Type B pancreatic cell (in vitro differentiated cells): ENCODE measurements around the gene HOXC11. TPM values are rescaled to one million over a fixed set of nuclear protein-coding genes. Genes with fewer than 3 reads are reported as not detected.

ENCODE experiments used
- DNase-seq: peaks from one replicate; pipeline ENCODE4 v3.0.0; 2021; ENCODE audit warnings: mixed read lengths; ENCODE audit not compliant: unreplicated experiment; ENCODE audit errors: extremely low spot score
- H3K27ac Mint-ChIP-seq: 2 replicates; pipeline ENCODE4 v1.8.0; 2021; ENCODE audit warnings: mild to moderate bottlenecking, mixed read lengths
- H3K27me3 Mint-ChIP-seq: 2 replicates; pipeline ENCODE4 v1.8.0; 2021; ENCODE audit warnings: mixed read lengths
- H3K36me3 Mint-ChIP-seq: 2 replicates; pipeline ENCODE4 v1.8.0; 2021; ENCODE audit warnings: mixed read lengths
- H3K4me1 Mint-ChIP-seq: one replicate; pipeline ENCODE4 v1.8.0; 2021; ENCODE audit warnings: mixed read lengths; ENCODE audit not compliant: unreplicated experiment
- H3K4me3 Mint-ChIP-seq: 2 replicates; pipeline ENCODE4 v1.8.0; 2021; ENCODE audit warnings: mild to moderate bottlenecking, mixed read lengths
- H3K9me3 Mint-ChIP-seq: 2 replicates; pipeline ENCODE4 v1.8.0; 2021; ENCODE audit warnings: mixed read lengths
- CTCF ChIP-seq: fragments of 200-600 bp; sonication (generic); conservative IDR thresholded peaks from 2 replicates; pipeline ENCODE4 v1.5.0; 2021; ENCODE audit warnings: antibody characterized with exemption, mild to moderate bottlenecking
- total RNA-seq: library from RNA; stranded (reverse); gene quantifications from 2 replicates; pipeline ENCODE4 v1.2.1, GENCODE V29; 2021; ENCODE audit warnings: low replicate concordance

The HOXC11 gene
- total RNA-seq, 1 donor from 2014 or later: 0.12 TPM

DNA sequence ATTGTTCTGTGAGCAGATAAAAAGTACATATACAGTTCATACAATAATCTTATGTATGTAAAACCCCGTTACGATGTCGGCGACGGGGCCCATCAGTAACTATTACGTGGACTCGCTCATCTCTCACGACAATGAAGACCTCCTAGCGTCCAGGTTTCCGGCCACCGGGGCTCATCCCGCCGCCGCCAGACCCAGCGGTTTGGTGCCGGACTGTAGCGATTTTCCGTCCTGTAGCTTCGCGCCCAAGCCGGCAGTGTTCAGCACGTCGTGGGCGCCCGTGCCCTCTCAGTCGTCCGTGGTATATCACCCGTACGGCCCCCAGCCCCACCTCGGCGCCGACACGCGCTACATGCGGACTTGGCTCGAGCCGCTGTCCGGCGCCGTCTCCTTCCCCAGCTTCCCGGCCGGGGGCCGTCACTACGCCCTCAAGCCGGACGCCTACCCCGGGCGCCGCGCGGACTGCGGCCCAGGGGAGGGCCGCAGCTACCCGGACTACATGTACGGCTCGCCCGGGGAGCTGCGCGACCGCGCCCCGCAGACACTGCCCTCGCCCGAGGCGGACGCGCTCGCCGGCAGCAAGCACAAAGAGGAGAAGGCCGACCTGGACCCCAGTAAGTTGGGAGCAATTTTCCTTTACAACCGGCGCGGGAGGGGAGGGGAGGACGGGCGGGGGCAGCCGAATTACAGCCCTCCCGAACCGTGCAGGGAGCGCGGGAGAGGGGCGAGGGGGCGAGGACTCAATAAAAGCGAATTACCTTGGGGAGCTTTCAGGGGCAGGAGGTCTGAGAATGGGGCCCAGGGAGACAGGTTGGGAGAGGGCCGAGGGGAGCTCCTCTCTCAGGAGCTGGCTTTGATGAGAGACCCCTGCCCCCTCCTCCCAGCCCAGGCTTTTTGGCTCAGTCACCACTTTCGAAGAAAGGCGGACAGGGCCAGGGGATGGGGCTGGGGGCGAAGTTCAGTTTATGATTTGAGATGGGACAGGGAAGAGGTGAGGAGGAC is 27.5 kb downstream of the HOXC11 start, which contains the start of gene HOXC9:
Gene HOXC9 (plus strand): TSS at position 46 of the 999 bp plus-strand sequence. CDS start 28 bp downstream, at position 74.
- Mint-ChIP-seq H3K4me3 (peak within 1 kb of the TSS; percentile 85), H3K27me3 (peaks cover 100% of the 10 kb centered on the region), H3K4me1 (peaks cover 9% of the 10 kb centered on the region), H3K36me3 (no peaks in the 10 kb centered on the region), H3K9me3 (no peaks in the 10 kb centered on the region), H3K27ac (peak within 1 kb of the TSS; percentile 41)
- TF ChIP-seq CTCF: no peak
- no peak for DNase-seq

GRCh38 chr12:54001283-54002187 is 28.6 kb downstream of the HOXC11 start:
- Mint-ChIP-seq H3K36me3 (no peaks in the 10 kb centered on the region), H3K27me3 (peaks cover 100% of the 10 kb centered on the region), H3K27ac (no peak overlapping the region), H3K4me1 (peaks cover 19% of the 10 kb centered on the region), H3K9me3 (no peaks in the 10 kb centered on the region), H3K4me3 (no peak overlapping the region)
- no peak for TF ChIP-seq CTCF
- DNase-seq: no peak

- Mint-ChIP-seq H3K27ac (no peak overlapping the region), H3K4me1 (peaks cover 19% of the 10 kb centered on the region), H3K36me3 (no peaks in the 10 kb centered on the region), H3K9me3 (no peaks in the 10 kb centered on the region), H3K4me3 (no peak overlapping the region), H3K27me3 (peaks cover 100% of the 10 kb centered on the region)
- no peak for TF ChIP-seq CTCF
- no peak for DNase-seq
These were observed 29.5 kb downstream of the HOXC11 start for GRCh38 chr12:54002278-54002914.

- H3K27ac Mint-ChIP-seq: no peak overlapping the region
- no peak for TF ChIP-seq CTCF
- no peak overlapping the region for H3K4me3 Mint-ChIP-seq
- H3K4me1 Mint-ChIP-seq: peaks cover 19% of the 10 kb centered on the region
- H3K9me3 Mint-ChIP-seq: no peaks in the 10 kb centered on the region
- no peaks in the 10 kb centered on the region for H3K36me3 Mint-ChIP-seq
- DNase-seq: no peak
- H3K27me3 Mint-ChIP-seq: peaks cover 100% of the 10 kb centered on the region
These were observed 30.0 kb downstream of the HOXC11 start for GRCh38 chr12:54002915-54003389.

DNA sequence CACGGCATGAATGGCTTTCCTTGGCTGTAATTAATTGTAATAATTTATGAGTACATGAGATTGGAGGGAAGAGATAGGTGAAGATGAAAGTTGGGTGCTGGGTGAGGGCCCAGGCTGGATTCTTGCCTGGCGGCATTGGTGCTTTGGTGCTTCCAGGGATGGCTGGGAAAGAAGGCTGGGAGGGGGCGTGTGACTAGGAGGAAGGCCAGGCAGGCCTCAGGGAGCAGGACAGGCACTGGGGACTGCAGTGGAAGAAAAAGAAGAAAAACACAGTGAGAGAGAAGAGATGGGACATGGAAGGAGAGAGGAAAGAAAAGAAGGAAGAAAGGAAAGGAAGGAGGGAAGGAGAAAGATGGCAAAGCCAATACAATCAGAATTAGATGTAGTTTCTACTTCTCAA is 30.7 kb downstream of the HOXC11 start:
- no peak for DNase-seq
- TF ChIP-seq CTCF: no peak
- Mint-ChIP-seq H3K27me3 (peaks cover 100% of the 10 kb centered on the region), H3K27ac (no peak overlapping the region), H3K4me3 (no peak overlapping the region), H3K4me1 (peaks cover 19% of the 10 kb centered on the region), H3K36me3 (no peaks in the 10 kb centered on the region), H3K9me3 (no peaks in the 10 kb centered on the region)
